Muscle of leg (tissue), 16 donors: Measurements from ENCODE around the gene SLC25A4. TPM values are rescaled to one million over a fixed set of nuclear protein-coding genes. Genes with fewer than 3 reads are reported as not detected.

Source experiments
- DNase-seq: peaks from one replicate; pipeline ENCODE4 v3.0.0; 2013
- H3K27ac ChIP-seq: one replicate; pipeline ENCODE4 v1.5.1; 2013; ENCODE audit warnings: mild to moderate bottlenecking, low read length, control low read depth
- H3K27me3 ChIP-seq: one replicate; pipeline ENCODE4 v1.6.1; 2013; ENCODE audit warnings: low read length; ENCODE audit not compliant: control insufficient read depth, insufficient read depth
- H3K36me3 ChIP-seq: one replicate; pipeline ENCODE4 v1.6.1; 2013; ENCODE audit warnings: low read length; ENCODE audit not compliant: control insufficient read depth, insufficient read depth
- H3K4me1 ChIP-seq: one replicate; pipeline ENCODE4 v1.6.1; 2013; ENCODE audit warnings: low read length; ENCODE audit not compliant: control insufficient read depth, insufficient read depth
- H3K4me3 ChIP-seq: one replicate; pipeline ENCODE4 v1.5.1; 2013; ENCODE audit warnings: low read length, control low read depth
- H3K9me3 ChIP-seq: replicated peaks from 2 replicates; pipeline ENCODE4 v1.6.1; 2013; ENCODE audit warnings: low read depth, low read length; ENCODE audit not compliant: control insufficient read depth
- whole genome bisulfite sequencing: methylation state at CpG from one replicate; pipeline ENCODE4 v1.1.5; 2013; ENCODE audit warnings: missing lambda C conversion rate; ENCODE audit not compliant: insufficient coverage; 5-methylcytosine and 5-hydroxymethylcytosine counted together
- long read RNA-seq, 11 donors: transcript quantifications; one replicate each; lab custom pipeline, GENCODE V29; 2026
- polyA plus RNA-seq, 8 donors: library from polyadenylated mRNA; unstranded; fragments of 120-200 nt; gene quantifications; one replicate each; pipeline versions ENCODE4 v1.2.1 to v1.2.3, GENCODE V29; 2013; ENCODE audit warnings: inconsistent platforms in 1 of 8, low replicate concordance in 1 of 8; ENCODE audit not compliant: insufficient read length in 8 of 8, insufficient read depth in 1 of 8
- total RNA-seq: library from RNA; stranded (reverse); fragments of 120-200 nt; gene quantifications from one replicate; pipeline ENCODE4 v1.2.4, GENCODE V29; 2013

Gene SLC25A4
- 103 TPM for total RNA-seq
- polyA plus RNA-seq = 100 to 1,000 TPM in 6 of 8 donors, 10 to 100 TPM in 2; 61.0 to 158 (median 123) TPM
- long read RNA-seq, donor 1, full-length matches to known transcripts = 54 of 134 reads
- long read RNA-seq, donor 1, partial matches to known transcripts = 80 of 134 reads
- long read RNA-seq, donor 1, other reads (novel, unspliced or antisense) = 0 of 134 reads
- long read RNA-seq, donor 2, full-length matches to known transcripts = 19 of 27 reads
- long read RNA-seq, donor 2, partial matches to known transcripts = 8 of 27 reads
- long read RNA-seq, donor 2, other reads (novel, unspliced or antisense) = 0 of 27 reads
- long read RNA-seq, donor 3, full-length matches to known transcripts = 215 of 449 reads
- long read RNA-seq, donor 3, partial matches to known transcripts = 234 of 449 reads
- long read RNA-seq, donor 3, other reads (novel, unspliced or antisense) = 0 of 449 reads
- long read RNA-seq, donor 4, full-length matches to known transcripts = 150 of 253 reads
- long read RNA-seq, donor 4, partial matches to known transcripts = 103 of 253 reads
- long read RNA-seq, donor 4, other reads (novel, unspliced or antisense) = 0 of 253 reads
- long read RNA-seq, donor 5, full-length matches to known transcripts = 239 of 468 reads
- long read RNA-seq, donor 5, partial matches to known transcripts = 229 of 468 reads
- long read RNA-seq, donor 5, other reads (novel, unspliced or antisense) = 0 of 468 reads
- long read RNA-seq, donor 6, full-length matches to known transcripts = 393 of 658 reads
- long read RNA-seq, donor 6, partial matches to known transcripts = 259 of 658 reads
- long read RNA-seq, donor 6, other reads (novel, unspliced or antisense) = 6 of 658 reads
- long read RNA-seq, donor 7, full-length matches to known transcripts = 219 of 619 reads
- long read RNA-seq, donor 7, partial matches to known transcripts = 400 of 619 reads
- long read RNA-seq, donor 7, other reads (novel, unspliced or antisense) = 0 of 619 reads
- long read RNA-seq, donor 8, full-length matches to known transcripts = 183 of 370 reads
- long read RNA-seq, donor 8, partial matches to known transcripts = 187 of 370 reads
- long read RNA-seq, donor 8, other reads (novel, unspliced or antisense) = 0 of 370 reads
- long read RNA-seq, donor 9, full-length matches to known transcripts = 129 of 251 reads
- long read RNA-seq, donor 9, partial matches to known transcripts = 122 of 251 reads
- long read RNA-seq, donor 9, other reads (novel, unspliced or antisense) = 0 of 251 reads
- long read RNA-seq, donor 10, full-length matches to known transcripts = 316 of 449 reads
- long read RNA-seq, donor 10, partial matches to known transcripts = 133 of 449 reads
- long read RNA-seq, donor 10, other reads (novel, unspliced or antisense) = 0 of 449 reads
- long read RNA-seq, donor 11, full-length matches to known transcripts = 174 of 327 reads
- long read RNA-seq, donor 11, partial matches to known transcripts = 153 of 327 reads
- long read RNA-seq, donor 11, other reads (novel, unspliced or antisense) = 0 of 327 reads

- no peaks in the 10 kb centered on the region for H3K27me3 ChIP-seq
- peak within 1 kb of the TSS; percentile 65 for H3K4me3 ChIP-seq
- peaks cover 18% of the 10 kb centered on the region for H3K36me3 ChIP-seq
- H3K9me3 ChIP-seq = no peaks in the 10 kb centered on the region
- peak; percentile 90 for DNase-seq
- WGBS = under 1% methylated on average over 87 of the region's 87 CpGs
- H3K27ac ChIP-seq = peak within 1 kb of the TSS; percentile 81
- H3K4me1 ChIP-seq = peaks cover 17% of the 10 kb centered on the region
Observed at GRCh38 chr4:185142912-185143600, at the start of gene SLC25A4. Gene SLC25A4 (plus strand): TSS chr4:185143266. CDS start chr4:185143373, 107 bp downstream.

GRCh38 chr4:185093603-185094002 is 49.5 kb upstream of the SLC25A4 start:
- H3K4me3 ChIP-seq = no peak overlapping the region
- H3K27me3 ChIP-seq = no peaks in the 10 kb centered on the region
- no peak for DNase-seq
- no peaks in the 10 kb centered on the region for H3K9me3 ChIP-seq
- whole genome bisulfite sequencing = 25% methylated on average over 2 of the region's 3 CpGs
- H3K4me1 ChIP-seq = no peaks in the 10 kb centered on the region
- no peaks in the 10 kb centered on the region for H3K36me3 ChIP-seq
- H3K27ac ChIP-seq = no peak overlapping the region

- peak; percentile 64 for DNase-seq
- Histone ChIP-seq H3K36me3 (no peaks in the 10 kb centered on the region), H3K4me1 (no peaks in the 10 kb centered on the region), H3K27me3 (no peaks in the 10 kb centered on the region), H3K27ac (no peak overlapping the region), H3K9me3 (no peaks in the 10 kb centered on the region), H3K4me3 (no peak overlapping the region)
- WGBS = no CpG with 5 or more reads among the region's 2 CpGs
Observed at GRCh38 chr4:185096032-185096653, 46.9 kb upstream of the SLC25A4 start.

DNA sequence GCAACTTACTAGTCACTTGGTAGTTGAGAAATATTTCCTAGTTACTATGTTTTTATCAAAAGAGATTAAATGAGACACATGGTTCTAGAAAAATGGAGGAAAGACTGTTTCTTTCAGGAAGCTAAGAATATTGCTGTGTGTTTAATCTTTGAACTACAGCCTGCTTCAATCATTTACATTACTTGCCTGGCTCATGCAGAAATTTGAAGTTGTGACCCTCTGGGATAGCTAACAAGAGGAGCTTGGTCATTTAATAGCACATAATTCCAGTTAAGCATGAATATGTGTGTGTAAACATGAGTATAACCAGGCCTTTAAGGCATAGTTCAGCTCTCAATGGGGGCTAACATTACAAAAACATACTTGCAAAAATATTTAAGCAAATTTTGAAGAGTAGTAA is 44.6 kb upstream of the SLC25A4 start:
- H3K4me3 ChIP-seq = no peak overlapping the region
- H3K9me3 ChIP-seq = no peaks in the 10 kb centered on the region
- no peaks in the 10 kb centered on the region for H3K36me3 ChIP-seq
- H3K27me3 ChIP-seq = no peaks in the 10 kb centered on the region
- H3K4me1 ChIP-seq = no peaks in the 10 kb centered on the region
- no peak overlapping the region for H3K27ac ChIP-seq
- no peak for DNase-seq

- WGBS = 30% methylated on average over 6 of the region's 8 CpGs
- Histone ChIP-seq H3K27me3 (no peaks in the 10 kb centered on the region), H3K9me3 (no peaks in the 10 kb centered on the region), H3K27ac (no peak overlapping the region), H3K36me3 (no peaks in the 10 kb centered on the region), H3K4me1 (no peaks in the 10 kb centered on the region), H3K4me3 (no peak overlapping the region)
- peak; percentile 9 for DNase-seq
Observed at GRCh38 chr4:185099024-185099682, 43.9 kb upstream of the SLC25A4 start.

DNA sequence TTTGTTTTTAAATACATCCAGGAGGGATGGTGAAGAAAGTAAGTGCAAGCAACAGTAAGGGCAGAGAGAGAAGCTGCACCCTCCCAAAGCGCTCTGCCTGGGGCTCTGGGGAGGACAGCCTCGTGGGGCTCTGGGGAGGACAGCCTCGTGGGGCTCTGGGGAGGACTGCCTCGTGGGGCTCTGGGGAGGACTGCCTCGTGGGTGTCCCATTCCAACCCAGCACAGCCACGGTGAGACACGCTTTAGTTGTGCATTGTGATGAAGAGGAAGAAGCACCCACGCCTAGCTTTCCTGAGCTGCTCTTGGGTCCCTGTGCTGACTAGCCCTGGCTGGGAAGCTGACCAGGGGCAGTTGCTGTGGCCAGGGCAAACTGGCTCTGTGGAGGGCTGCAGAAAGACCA is 43.1 kb upstream of the SLC25A4 start:
- 72% methylated on average over 7 of the region's 8 CpGs for WGBS

GRCh38 chr4:185100423-185100822 is 42.6 kb upstream of the SLC25A4 start:
- no peak overlapping the region for H3K4me3 ChIP-seq
- H3K27ac ChIP-seq = no peak overlapping the region
- no peak for DNase-seq
- no peaks in the 10 kb centered on the region for H3K36me3 ChIP-seq
- no peaks in the 10 kb centered on the region for H3K27me3 ChIP-seq
- H3K4me1 ChIP-seq = no peaks in the 10 kb centered on the region
- no peaks in the 10 kb centered on the region for H3K9me3 ChIP-seq
- WGBS = 89% methylated on average over 1 of the region's 7 CpGs

More for the DNA sequence above, 43.1 kb upstream of the SLC25A4 start:
- H3K27ac ChIP-seq = no peak overlapping the region
- no peak overlapping the region for H3K4me3 ChIP-seq
- no peaks in the 10 kb centered on the region for H3K27me3 ChIP-seq
- no peaks in the 10 kb centered on the region for H3K36me3 ChIP-seq
- no peak for DNase-seq
- no peaks in the 10 kb centered on the region for H3K9me3 ChIP-seq
- no peaks in the 10 kb centered on the region for H3K4me1 ChIP-seq

GRCh38 chr4:185101354-185101890 is 41.6 kb upstream of the SLC25A4 start:
- Histone ChIP-seq H3K4me3 (no peak overlapping the region), H3K27me3 (no peaks in the 10 kb centered on the region), H3K36me3 (no peaks in the 10 kb centered on the region), H3K27ac (no peak overlapping the region), H3K9me3 (no peaks in the 10 kb centered on the region), H3K4me1 (no peaks in the 10 kb centered on the region)
- no peak for DNase-seq
- 68% methylated on average over 6 of the region's 9 CpGs for WGBS
